ENCODE data around the gene B4GALT5.

- TF ChIP-seq CTCF (IDR thresholded peaks at IDR 0.05) (no peak), POLR2A (IDR thresholded peaks at IDR 0.05) (no peak)
Measured at GRCh38 chr20:49712118-49712517, 1.6 kb downstream of the B4GALT5 start.

Measured in body of pancreas (tissue), 4 donors.